Subcutaneous abdominal adipose tissue (tissue), 5 donors: Measurements from ENCODE around the gene PRKAB1.

Experiments used
- H3K27ac ChIP-seq: one replicate; pipeline ENCODE4 v1.7.0; 2013; ENCODE audit warnings: low read depth, mild to moderate bottlenecking, inconsistent platforms, low read length, moderate library complexity
- H3K27me3 ChIP-seq, 5 donors: one replicate each; pipeline ENCODE4 v1.7.0; 2013; ENCODE audit warnings: low read length in 5 of 5, inconsistent platforms in 1 of 5; ENCODE audit not compliant: control insufficient read depth in 5 of 5, insufficient read depth in 4 of 5
- H3K36me3 ChIP-seq, 5 donors: one replicate each; pipeline ENCODE4 v1.7.0; 2013; ENCODE audit warnings: low read length in 5 of 5; ENCODE audit not compliant: control insufficient read depth in 5 of 5, insufficient read depth in 5 of 5
- H3K4me1 ChIP-seq, 5 donors: one replicate each; pipeline ENCODE4 v1.7.0; 2013; ENCODE audit warnings: low read length in 5 of 5, mild to moderate bottlenecking in 3 of 5, moderate library complexity in 1 of 5; ENCODE audit not compliant: control insufficient read depth in 5 of 5, insufficient read depth in 5 of 5
- H3K4me3 ChIP-seq, 5 donors: one replicate each; pipeline ENCODE4 v1.7.0; 2013; ENCODE audit warnings: low read length in 5 of 5, low read depth in 1 of 5
- H3K9ac ChIP-seq, 5 donors: one replicate each; pipeline ENCODE4 v1.7.0; 2013; ENCODE audit warnings: low read length in 5 of 5, mild to moderate bottlenecking in 4 of 5, moderate library complexity in 3 of 5
- H3K9me3 ChIP-seq, 5 donors: one replicate each; pipeline ENCODE4 v1.7.0; 2013; ENCODE audit warnings: low read length in 5 of 5; ENCODE audit not compliant: control insufficient read depth in 5 of 5
- donor health status: healthy.
- donor health status: healthy.
- donor health status: healthy.
- donor health status: healthy.
- donor health status: healthy.

The PRKAB1 gene

GRCh38 chr12:119660076-119660475, 7.9 kb upstream of the PRKAB1 start:
- Histone ChIP-seq H3K27ac (no peak overlapping the region), H3K9me3 (no peaks in the 10 kb centered on the region), H3K4me1 (peaks cover 0 to 3% (median 0%) of the 10 kb centered on the region in 5 donors), H3K4me3 (no peak overlapping the region), H3K9ac (no peak overlapping the region), H3K27me3 (no peaks in the 10 kb centered on the region), H3K36me3 (no peaks in the 10 kb centered on the region)

GRCh38 chr12:119661882-119662281, 6.1 kb upstream of the PRKAB1 start:
- H3K4me3 ChIP-seq, result no peak overlapping the region
- no peaks in the 10 kb centered on the region for H3K27me3 ChIP-seq
- H3K27ac ChIP-seq, result no peak overlapping the region
- H3K9ac ChIP-seq, result no peak overlapping the region
- H3K36me3 ChIP-seq, result no peaks in the 10 kb centered on the region
- H3K9me3 ChIP-seq, result no peaks in the 10 kb centered on the region
- peaks cover 1 to 19% (median 3%) of the 10 kb centered on the region in 5 donors for H3K4me1 ChIP-seq

- H3K27me3 ChIP-seq, result no peaks in the 10 kb centered on the region
- H3K4me3 ChIP-seq, result no peak overlapping the region
- no peak overlapping the region for H3K27ac ChIP-seq
- H3K9ac ChIP-seq, result no peak overlapping the region
- no peaks in the 10 kb centered on the region for H3K36me3 ChIP-seq
- H3K4me1 ChIP-seq, result peaks cover 5 to 35% (median 21%) of the 10 kb centered on the region in 5 donors
- no peaks in the 10 kb centered on the region for H3K9me3 ChIP-seq
Measured at GRCh38 chr12:119664642-119665041, 3.3 kb upstream of the PRKAB1 start.

GRCh38 chr12:119665164-119665929, 2.6 kb upstream of the PRKAB1 start:
- no peaks in the 10 kb centered on the region for H3K27me3 ChIP-seq
- peaks cover 0 to 4% (median 0%) of the 10 kb centered on the region in 5 donors for H3K36me3 ChIP-seq
- H3K9ac ChIP-seq, result no peak overlapping the region
- no peaks in the 10 kb centered on the region for H3K9me3 ChIP-seq
- H3K4me3 ChIP-seq, result no peak overlapping the region
- H3K4me1 ChIP-seq, result peaks cover 5 to 41% (median 28%) of the 10 kb centered on the region in 5 donors
- H3K27ac ChIP-seq, result no peak overlapping the region

GRCh38 chr12:119666226-119666795, 1.6 kb upstream of the PRKAB1 start:
- no peak overlapping the region for H3K4me3 ChIP-seq

GRCh38 chr12:119666900-119667576, 895 bp upstream of the PRKAB1 start:
- Histone ChIP-seq H3K4me3 (peak overlapping the region; percentile 83 to 97 (median 95)), H3K4me1 (peaks cover 5 to 50% (median 28%) of the 10 kb centered on the region in 5 donors), H3K36me3 (peaks cover 2 to 10% (median 7%) of the 10 kb centered on the region in 5 donors), H3K9ac (peak overlapping the region in 4 of 5 donors; percentile 68 to 97 (median 94)), H3K27me3 (no peaks in the 10 kb centered on the region), H3K27ac (peak overlapping the region; percentile 79), H3K9me3 (no peaks in the 10 kb centered on the region)

More at GRCh38 chr12:119666226-119666795, 1.6 kb upstream of the PRKAB1 start:
- H3K27me3 ChIP-seq, result no peaks in the 10 kb centered on the region
- no peak overlapping the region for H3K9ac ChIP-seq
- H3K27ac ChIP-seq, result no peak overlapping the region
- H3K9me3 ChIP-seq, result no peaks in the 10 kb centered on the region
- peaks cover 5 to 47% (median 28%) of the 10 kb centered on the region in 5 donors for H3K4me1 ChIP-seq
- H3K36me3 ChIP-seq, result peaks cover 0 to 4% (median 3%) of the 10 kb centered on the region in 5 donors

- no peaks in the 10 kb centered on the region for H3K9me3 ChIP-seq
- H3K9ac ChIP-seq, result peak overlapping the region; percentile 59 to 98 (median 95)
- H3K27me3 ChIP-seq, result no peaks in the 10 kb centered on the region
- H3K4me3 ChIP-seq, result peak overlapping the region; percentile 85 to 97 (median 95)
- peak overlapping the region; percentile 79 for H3K27ac ChIP-seq
- H3K36me3 ChIP-seq, result peaks cover 14 to 23% (median 15%) of the 10 kb centered on the region in 5 donors
- peaks cover 3 to 58% (median 28%) of the 10 kb centered on the region in 5 donors for H3K4me1 ChIP-seq
Measured at GRCh38 chr12:119668324-119668841, 450 bp downstream of the PRKAB1 start.

GRCh38 chr12:119669744-119670472, 2.0 kb downstream of the PRKAB1 start:
- Histone ChIP-seq H3K27me3 (no peaks in the 10 kb centered on the region), H3K36me3 (peaks cover 15 to 39% (median 31%) of the 10 kb centered on the region in 5 donors), H3K9me3 (no peaks in the 10 kb centered on the region), H3K4me3 (no peak overlapping the region), H3K9ac (peak overlapping the region in 2 of 5 donors; percentile 38 to 49), H3K27ac (no peak overlapping the region), H3K4me1 (peaks cover 3 to 69% (median 28%) of the 10 kb centered on the region in 5 donors)

- Histone ChIP-seq H3K9ac (no peak overlapping the region), H3K9me3 (no peaks in the 10 kb centered on the region), H3K4me3 (no peak overlapping the region), H3K4me1 (peaks cover 3 to 69% (median 28%) of the 10 kb centered on the region in 5 donors), H3K36me3 (peaks cover 19 to 50% (median 42%) of the 10 kb centered on the region in 5 donors), H3K27me3 (no peaks in the 10 kb centered on the region), H3K27ac (no peak overlapping the region)
Measured at GRCh38 chr12:119671070-119671469, 3.1 kb downstream of the PRKAB1 start.
